Coronary artery (tissue), 2 donors: ENCODE results near the gene TSPAN3.
A peak's percentile ranks its signal among the peaks of the same experiment; 100 is the strongest.

Experiments used
- DNase-seq: peaks from one replicate; pipeline ENCODE4 v3.0.0-alpha.2; 2017; ENCODE audit warnings: low spot score
- H3K27ac ChIP-seq, 2 donors: fragments of 200-600 bp; sonication (generic); one replicate each; pipeline ENCODE4 v1.5.1; 2016 to 2019
- H3K4me3 ChIP-seq: fragments of 200-600 bp; sonication (generic); 2 replicates; pipeline ENCODE4 v1.5.1; 2016; ENCODE audit warnings: mild to moderate bottlenecking, moderate library complexity
- CTCF ChIP-seq: fragments of 200-600 bp; sonication (generic); IDR thresholded peaks from one replicate; pipeline ENCODE4 v1.5.1; 2019; ENCODE audit warnings: antibody characterized with exemption

TSPAN3 gene

GRCh38 chr15:77026501-77027110 lies 44.3 kb downstream of the TSPAN3 start:
- no peak for TF ChIP-seq CTCF
- DNase-seq = peak; percentile 69
- Histone ChIP-seq H3K4me3 (no peak overlapping the region), H3K27ac (no peak overlapping the region)

GRCh38 chr15:77025941-77026411 lies 44.9 kb downstream of the TSPAN3 start:
- H3K27ac ChIP-seq = no peak overlapping the region
- TF ChIP-seq CTCF = no peak
- DNase-seq = peak; percentile 49
- no peak overlapping the region for H3K4me3 ChIP-seq

GRCh38 chr15:77025083-77025901 lies 45.6 kb downstream of the TSPAN3 start:
- TF ChIP-seq CTCF = no peak
- Histone ChIP-seq H3K27ac (no peak overlapping the region), H3K4me3 (no peak overlapping the region)
- DNase-seq = peak; percentile 62

GRCh38 chr15:77024273-77025082 lies 46.4 kb downstream of the TSPAN3 start:
- Histone ChIP-seq H3K27ac (no peak overlapping the region), H3K4me3 (no peak overlapping the region)
- DNase-seq = no peak
- TF ChIP-seq CTCF = peak; percentile 92

GRCh38 chr15:77023576-77024272 lies 47.2 kb downstream of the TSPAN3 start:
- no peak for DNase-seq
- no peak for TF ChIP-seq CTCF
- H3K27ac ChIP-seq = no peak overlapping the region
- no peak overlapping the region for H3K4me3 ChIP-seq

- no peak for DNase-seq
- Histone ChIP-seq H3K4me3 (no peak overlapping the region), H3K27ac (peak overlapping the region in 1 of 2 donors; percentile 45)
- no peak for TF ChIP-seq CTCF
Measured at GRCh38 chr15:77022646-77023575, 48.0 kb downstream of the TSPAN3 start.
